ENCODE results near the gene C17orf50. TPM values are rescaled to one million over a fixed set of nuclear protein-coding genes. Genes with fewer than 3 reads are reported as not detected.

C17orf50 gene
- polyA plus RNA-seq, 1 donor (not counting 4 experiments of a cell fraction or from before 2014, with no cell fraction given), result not detected

DNA sequence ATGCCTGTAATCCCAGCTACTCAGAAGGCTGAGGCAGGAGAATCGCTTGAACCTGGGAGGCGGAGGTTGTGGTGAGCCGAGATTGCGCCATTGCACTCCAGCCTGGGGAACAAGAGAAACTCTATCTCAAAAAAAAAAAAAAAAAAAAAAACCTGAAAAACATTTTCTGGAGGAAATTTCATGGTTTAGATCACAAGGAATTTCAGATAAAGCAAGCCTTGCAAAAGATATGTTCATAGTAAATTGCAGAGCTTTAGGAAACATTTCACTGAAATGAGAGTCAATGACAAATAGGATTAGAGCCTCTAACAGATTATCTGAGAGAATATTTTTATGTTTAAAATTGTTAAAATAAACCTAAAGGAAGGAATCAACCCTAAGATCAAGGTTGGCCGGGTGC, 51.8 kb downstream of the C17orf50 start:
- peaks cover 2% of the 10 kb centered on the region for H3K9me1 ChIP-seq (ENCODE audit: control insufficient read depth, extremely low read depth, insufficient read depth, low read length)
- H3K4me3 ChIP-seq (ENCODE audit: control insufficient read depth in 2 of 3, extremely low read depth in 1 of 3, insufficient read depth in 2 of 3, low read depth in 1 of 3, low read length in 3 of 3), result no peak overlapping the region
- TF ChIP-seq, protein P1, sequence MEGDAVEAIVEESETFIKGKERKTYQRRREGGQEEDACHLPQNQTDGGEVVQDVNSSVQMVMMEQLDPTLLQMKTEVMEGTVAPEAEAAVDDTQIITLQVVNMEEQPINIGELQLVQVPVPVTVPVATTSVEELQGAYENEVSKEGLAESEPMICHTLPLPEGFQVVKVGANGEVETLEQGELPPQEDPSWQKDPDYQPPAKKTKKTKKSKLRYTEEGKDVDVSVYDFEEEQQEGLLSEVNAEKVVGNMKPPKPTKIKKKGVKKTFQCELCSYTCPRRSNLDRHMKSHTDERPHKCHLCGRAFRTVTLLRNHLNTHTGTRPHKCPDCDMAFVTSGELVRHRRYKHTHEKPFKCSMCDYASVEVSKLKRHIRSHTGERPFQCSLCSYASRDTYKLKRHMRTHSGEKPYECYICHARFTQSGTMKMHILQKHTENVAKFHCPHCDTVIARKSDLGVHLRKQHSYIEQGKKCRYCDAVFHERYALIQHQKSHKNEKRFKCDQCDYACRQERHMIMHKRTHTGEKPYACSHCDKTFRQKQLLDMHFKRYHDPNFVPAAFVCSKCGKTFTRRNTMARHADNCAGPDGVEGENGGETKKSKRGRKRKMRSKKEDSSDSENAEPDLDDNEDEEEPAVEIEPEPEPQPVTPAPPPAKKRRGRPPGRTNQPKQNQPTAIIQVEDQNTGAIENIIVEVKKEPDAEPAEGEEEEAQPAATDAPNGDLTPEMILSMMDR (optimal IDR thresholded peaks at IDR 0.05 in 1 of 3, IDR thresholded peaks at IDR 0.05 in 1 of 3, conservative IDR thresholded peaks at IDR 0.05 in 1 of 3; ENCODE audit: extremely low read depth in 1 of 3, insufficient read depth in 2 of 3, low read length in 3 of 3), result no peak
- TF ChIP-seq EZH2 (IDR thresholded peaks at IDR 0.05; ENCODE audit: low read length), result no peak
- no peak overlapping the region for H2AFZ ChIP-seq (ENCODE audit: control insufficient read depth, low read length)
- no peak for DNase-seq (ENCODE audit: low read depth, low spot score)
- H3K79me2 ChIP-seq (ENCODE audit: control insufficient read depth, insufficient read depth, low read length), result peaks cover 81% of the 10 kb centered on the region
- H3K9ac ChIP-seq (ENCODE audit: control insufficient read depth, extremely low read depth, insufficient read depth, low read length), result no peak overlapping the region
- H3K9me3 ChIP-seq (ENCODE audit: control insufficient read depth, low read depth, low read length), result no peaks in the 10 kb centered on the region
- peaks cover 27% of the 10 kb centered on the region for H3K4me1 ChIP-seq (ENCODE audit: control insufficient read depth, extremely low read depth, insufficient read depth, low read length)
- no peaks in the 10 kb centered on the region for H3K27me3 ChIP-seq (ENCODE audit: control insufficient read depth, extremely low read depth, insufficient read depth, low read length)
- peaks cover 0 to 4% of the 10 kb centered on the region in 2 experiments for H3K36me3 ChIP-seq (ENCODE audit: control insufficient read depth in 2 of 2, extremely low read depth in 1 of 2, insufficient read depth in 2 of 2, low read length in 2 of 2)
- no peak for FAIRE-seq
- no peak overlapping the region for H3K4me2 ChIP-seq (ENCODE audit: control insufficient read depth, extremely low read depth, insufficient read depth, low read depth, low read length)
- dilution Hi-C loops (cut with MboI; ENCODE audit: extremely low pct_ligation_motif_present, low sequenced_read_pairs), result no loop called here
- no peak overlapping the region for H3K27ac ChIP-seq (ENCODE audit: control insufficient read depth, insufficient read depth, low read length)
- H4K20me1 ChIP-seq (ENCODE audit: control insufficient read depth, extremely low read depth, insufficient read depth, low read length), result peaks cover 16% of the 10 kb centered on the region

Other genes with a start within 250 kb of the C17orf50 start
- 0.05 to 0.09 TPM (median 0.06 TPM) in 3 replicates for gene SLFN12L, start 223.2 kb upstream of the C17orf50 start, polyA plus RNA-seq
- not detected in 3 replicates for gene SLFN14, start 200.1 kb upstream of the C17orf50 start, polyA plus RNA-seq
- gene PEX12, start 182.3 kb upstream of the C17orf50 start, polyA plus RNA-seq, result 6.4 to 7.7 TPM (median 6.9 TPM) in 3 replicates
- 151 to 209 TPM (median 189 TPM) in 3 replicates for gene AP2B1, start 173.6 kb upstream of the C17orf50 start, polyA plus RNA-seq
- 0.07 to 0.32 TPM (median 0.30 TPM) in 3 replicates for gene RASL10B, start 29.2 kb upstream of the C17orf50 start, polyA plus RNA-seq
- 0.02 to 0.05 TPM (median 0.05 TPM) in 3 replicates for gene GAS2L2, start 7.6 kb upstream of the C17orf50 start, polyA plus RNA-seq
- 13.7 to 43.5 TPM (median 21.3 TPM) in 3 replicates for gene MMP28, start 34.8 kb downstream of the C17orf50 start, polyA plus RNA-seq
- 30.8 to 101 TPM (median 57.1 TPM) in 3 replicates for gene TAF15, start 48.6 kb downstream of the C17orf50 start, polyA plus RNA-seq
- gene HEATR9, start 108.0 kb downstream of the C17orf50 start, polyA plus RNA-seq, result not detected in 3 replicates
- 0.37 to 0.46 TPM (median 0.46 TPM) in 3 replicates for gene CCL5, start 119.5 kb downstream of the C17orf50 start, polyA plus RNA-seq
- 0.40 to 1.1 TPM (median 0.87 TPM) in 3 replicates for gene RDM1, start 169.9 kb downstream of the C17orf50 start, polyA plus RNA-seq
- gene LYZL6, start 182.8 kb downstream of the C17orf50 start, polyA plus RNA-seq, result not detected in 3 replicates
- not detected in 3 replicates for gene CCL16, start 220.6 kb downstream of the C17orf50 start, polyA plus RNA-seq
- not detected in 3 replicates for gene CCL14, start 225.8 kb downstream of the C17orf50 start, polyA plus RNA-seq
- not detected in 3 replicates for gene CCL15, start 240.7 kb downstream of the C17orf50 start, polyA plus RNA-seq